ENCODE results near the gene VPS9D1. TPM values are rescaled to one million over a fixed set of nuclear protein-coding genes. Genes with fewer than 3 reads are reported as not detected.
A peak's percentile ranks its signal among the peaks of the same experiment; 100 is the strongest.

VPS9D1 gene
- total RNA-seq, 1 experiment from 2014 or later, result 4.2 TPM

DNA sequence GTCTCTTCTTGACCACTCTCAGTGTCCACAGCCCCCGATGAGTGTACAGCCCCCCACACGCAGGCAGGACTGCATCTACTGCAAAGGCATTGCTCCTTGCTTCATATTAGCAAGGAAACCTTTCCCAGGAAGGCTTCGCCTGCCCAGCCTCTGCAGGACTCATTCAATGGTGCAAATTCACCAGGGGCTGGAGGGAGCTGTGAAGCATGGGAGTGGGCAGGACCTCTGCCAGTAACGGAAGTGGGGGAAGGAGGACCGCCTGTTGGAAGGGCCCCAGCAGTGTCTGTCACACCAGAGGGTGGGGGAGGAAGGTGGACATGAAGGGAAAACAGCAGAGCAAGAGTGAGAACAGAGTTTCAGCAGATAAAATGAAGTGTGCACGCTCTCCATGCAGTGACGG, 60.6 kb downstream of the VPS9D1 start:
- TF ChIP-seq, protein P1, sequence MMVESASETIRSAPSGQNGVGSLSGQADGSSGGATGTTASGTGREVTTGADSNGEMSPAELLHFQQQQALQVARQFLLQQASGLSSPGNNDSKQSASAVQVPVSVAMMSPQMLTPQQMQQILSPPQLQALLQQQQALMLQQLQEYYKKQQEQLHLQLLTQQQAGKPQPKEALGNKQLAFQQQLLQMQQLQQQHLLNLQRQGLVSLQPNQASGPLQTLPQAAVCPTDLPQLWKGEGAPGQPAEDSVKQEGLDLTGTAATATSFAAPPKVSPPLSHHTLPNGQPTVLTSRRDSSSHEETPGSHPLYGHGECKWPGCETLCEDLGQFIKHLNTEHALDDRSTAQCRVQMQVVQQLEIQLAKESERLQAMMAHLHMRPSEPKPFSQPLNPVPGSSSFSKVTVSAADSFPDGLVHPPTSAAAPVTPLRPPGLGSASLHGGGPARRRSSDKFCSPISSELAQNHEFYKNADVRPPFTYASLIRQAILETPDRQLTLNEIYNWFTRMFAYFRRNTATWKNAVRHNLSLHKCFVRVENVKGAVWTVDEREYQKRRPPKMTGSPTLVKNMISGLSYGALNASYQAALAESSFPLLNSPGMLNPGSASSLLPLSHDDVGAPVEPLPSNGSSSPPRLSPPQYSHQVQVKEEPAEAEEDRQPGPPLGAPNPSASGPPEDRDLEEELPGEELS (CRISPR knock-in tag; IDR thresholded peaks at IDR 0.05), result no peak
- no peak for TF ChIP-seq SP1 (CRISPR knock-in tag; conservative IDR thresholded peaks at IDR 0.05)
- TF ChIP-seq, protein P2, sequence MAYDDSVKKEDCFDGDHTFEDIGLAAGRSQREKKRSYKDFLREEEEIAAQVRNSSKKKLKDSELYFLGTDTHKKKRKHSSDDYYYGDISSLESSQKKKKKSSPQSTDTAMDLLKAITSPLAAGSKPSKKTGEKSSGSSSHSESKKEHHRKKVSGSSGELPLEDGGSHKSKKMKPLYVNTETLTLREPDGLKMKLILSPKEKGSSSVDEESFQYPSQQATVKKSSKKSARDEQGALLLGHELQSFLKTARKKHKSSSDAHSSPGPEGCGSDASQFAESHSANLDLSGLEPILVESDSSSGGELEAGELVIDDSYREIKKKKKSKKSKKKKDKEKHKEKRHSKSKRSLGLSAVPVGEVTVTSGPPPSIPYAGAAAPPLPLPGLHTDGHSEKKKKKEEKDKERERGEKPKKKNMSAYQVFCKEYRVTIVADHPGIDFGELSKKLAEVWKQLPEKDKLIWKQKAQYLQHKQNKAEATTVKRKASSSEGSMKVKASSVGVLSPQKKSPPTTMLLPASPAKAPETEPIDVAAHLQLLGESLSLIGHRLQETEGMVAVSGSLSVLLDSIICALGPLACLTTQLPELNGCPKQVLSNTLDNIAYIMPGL (CRISPR knock-in tag; IDR thresholded peaks at IDR 0.05), result no peak
- TF ChIP-seq ZBTB21 (CRISPR knock-in tag; IDR thresholded peaks at IDR 0.05; ENCODE audit: borderline replicate concordance), result no peak
- no peak for TF ChIP-seq HMGA2 (CRISPR knock-in tag; IDR thresholded peaks at IDR 0.05)
- no peak for TF ChIP-seq ZNF396 (CRISPR knock-in tag; IDR thresholded peaks at IDR 0.05; ENCODE audit: borderline replicate concordance)
- no peak for TF ChIP-seq ESRRA (CRISPR knock-in tag; IDR thresholded peaks at IDR 0.05; ENCODE audit: borderline replicate concordance)
- no peak for DNase-seq (ENCODE audit: low spot score)
- Mint-ChIP-seq H3K36me3 (peaks cover 60% of the 10 kb centered on the region), H3K9me3 (peaks cover 21% of the 10 kb centered on the region), H3K27ac (no peak overlapping the region), H3K4me3 (no peak overlapping the region; the same call in 1 of the 2 replicates), H3K4me1 (peaks cover 6% of the 10 kb centered on the region), H3K27me3 (ENCODE audit: low read depth) (no peaks in the 10 kb centered on the region)
- POLR2A ChIA-PET, result no interaction called here
- no peak for ATAC-seq
- CTCF ChIA-PET, result no interaction called here

DNA sequence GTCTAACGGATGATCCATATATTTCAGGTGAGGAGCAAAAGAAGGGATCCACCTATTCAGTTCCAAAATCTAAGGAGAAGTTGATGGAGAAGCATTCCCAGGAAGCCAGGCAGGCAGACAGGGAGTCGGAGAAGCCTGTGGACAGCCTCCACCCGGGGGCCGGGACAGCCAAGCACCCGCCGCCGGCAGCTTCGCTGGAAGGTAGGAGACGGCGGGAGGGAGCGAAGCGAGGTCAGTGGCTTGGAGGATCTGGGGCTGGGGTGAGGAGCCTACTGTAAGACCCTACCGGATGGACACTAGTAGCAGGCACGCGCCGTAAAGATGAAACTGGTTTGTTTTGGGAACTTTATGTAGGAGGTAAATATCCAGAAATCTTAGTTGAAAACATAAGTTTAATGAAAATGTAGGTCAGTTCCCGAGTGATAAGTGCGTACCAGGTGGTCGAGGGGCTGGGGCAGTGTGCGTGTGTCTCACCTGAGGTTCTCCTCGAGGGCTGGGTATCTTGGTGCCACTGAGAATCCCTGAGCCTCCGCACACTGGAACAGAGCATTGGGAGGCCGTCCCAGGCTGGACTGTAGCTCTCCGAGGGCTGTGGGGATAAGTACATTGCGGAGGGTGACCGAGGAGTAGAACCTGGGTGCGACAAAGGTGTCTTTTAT, 62.3 kb downstream of the VPS9D1 start:
- CTCF ChIA-PET, result interaction anchor here (0.6 to 1.5 kb wide), 6 partner anchors 13 to 101 kb away, joined by 3 to 5 read pairs (median 4); no protein-coding TSS in a partner anchor
- no peak overlapping the region for H3K27ac Mint-ChIP-seq
- ATAC-seq (peak; percentile 27), DNase-seq (ENCODE audit: low spot score) (no peak)
- no peaks in the 10 kb centered on the region for H3K27me3 Mint-ChIP-seq (ENCODE audit: low read depth)
- H3K9me3 Mint-ChIP-seq, result peaks cover 12% of the 10 kb centered on the region
- TF ChIP-seq MXD4 (CRISPR knock-in tag; IDR thresholded peaks at IDR 0.05; ENCODE audit: borderline replicate concordance) (no peak), ZNF232 (CRISPR knock-in tag; IDR thresholded peaks at IDR 0.05) (0 out of 2 replicates have a peak, but pooled peaks have one; percentile 9)
- peaks cover 6% of the 10 kb centered on the region for H3K4me1 Mint-ChIP-seq
- H3K4me3 Mint-ChIP-seq, result peak overlapping the region; percentile 86
- POLR2A ChIA-PET, result interaction anchor here (1.0 kb wide), 1 partner anchor 53 kb away, joined by 3 read pairs; no protein-coding TSS in a partner anchor
- H3K36me3 Mint-ChIP-seq, result peaks cover 44% of the 10 kb centered on the region

DNA sequence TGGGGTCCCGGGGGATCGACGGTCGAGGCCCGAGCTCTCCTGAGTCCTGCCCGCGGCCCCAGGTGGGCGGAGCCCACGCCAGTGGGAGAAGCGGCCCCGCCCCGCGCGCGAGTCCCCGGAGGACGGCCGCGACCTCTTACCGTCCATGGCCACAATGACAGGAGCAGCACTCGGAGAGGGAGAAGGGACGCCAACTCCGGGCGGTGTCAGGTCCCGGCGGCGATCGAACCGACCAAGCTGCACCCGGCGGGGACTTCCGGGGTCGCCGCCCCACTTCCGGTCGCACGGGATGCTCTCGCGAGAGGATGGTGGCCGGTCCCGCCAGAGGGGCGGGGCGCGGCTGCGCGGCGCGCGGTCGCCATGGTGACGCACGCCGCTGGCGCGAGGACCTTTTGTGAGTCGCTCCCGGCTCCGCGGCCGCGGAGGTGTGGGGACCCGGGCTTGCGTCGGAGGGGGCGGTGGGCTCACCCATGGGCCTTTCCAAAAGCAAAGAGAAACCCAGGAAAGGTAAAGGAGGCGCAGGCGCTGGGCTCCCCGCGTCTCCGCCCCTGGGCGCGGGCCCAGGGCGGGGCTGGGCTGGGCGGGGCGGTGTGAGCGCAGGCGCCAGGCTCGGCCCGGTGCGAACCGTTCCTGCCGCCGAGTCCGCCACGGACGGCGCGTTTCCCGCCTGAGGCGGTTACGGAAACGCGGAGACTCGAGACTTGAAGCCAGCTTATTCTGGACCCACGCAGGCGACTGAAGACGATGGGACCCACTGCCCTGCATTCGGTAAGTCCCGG, 63.1 kb downstream of the VPS9D1 start, which contains the start of the genes CHMP1A and SPATA33:
Gene CHMP1A (minus strand): TSS at position 267 of the 779 bp plus-strand sequence. CDS start 120 bp downstream, at position 147.
Gene SPATA33 (plus strand): TSS at position 395 of the 779 bp plus-strand sequence. CDS start 76 bp downstream, at position 471.
- Mint-ChIP-seq H3K27me3 (ENCODE audit: low read depth) (no peaks in the 10 kb centered on the region), H3K9me3 (peaks cover 12% of the 10 kb centered on the region), H3K4me1 (peaks cover 6% of the 10 kb centered on the region), H3K27ac (peak within 1 kb of the TSS; percentile 32; the same call in 1 of the 2 replicates), H3K36me3 (peaks cover 37% of the 10 kb centered on the region), H3K4me3 (peak within 1 kb of the TSS; percentile 86)
- POLR2A ChIA-PET, result interaction anchor here (1.0 kb wide), 2 partner anchors 42 to 52 kb away, joined by 3 read pairs; no protein-coding TSS in a partner anchor
- DNase-seq (ENCODE audit: low spot score), result peak; percentile 89
- ATAC-seq, result peak; percentile 91
- CTCF ChIA-PET, result interaction anchor here (1.1 to 1.5 kb wide), 5 partner anchors 42 to 100 kb away, joined by 3 to 6 read pairs (median 4); no protein-coding TSS in a partner anchor
- TF ChIP-seq, protein P3, sequence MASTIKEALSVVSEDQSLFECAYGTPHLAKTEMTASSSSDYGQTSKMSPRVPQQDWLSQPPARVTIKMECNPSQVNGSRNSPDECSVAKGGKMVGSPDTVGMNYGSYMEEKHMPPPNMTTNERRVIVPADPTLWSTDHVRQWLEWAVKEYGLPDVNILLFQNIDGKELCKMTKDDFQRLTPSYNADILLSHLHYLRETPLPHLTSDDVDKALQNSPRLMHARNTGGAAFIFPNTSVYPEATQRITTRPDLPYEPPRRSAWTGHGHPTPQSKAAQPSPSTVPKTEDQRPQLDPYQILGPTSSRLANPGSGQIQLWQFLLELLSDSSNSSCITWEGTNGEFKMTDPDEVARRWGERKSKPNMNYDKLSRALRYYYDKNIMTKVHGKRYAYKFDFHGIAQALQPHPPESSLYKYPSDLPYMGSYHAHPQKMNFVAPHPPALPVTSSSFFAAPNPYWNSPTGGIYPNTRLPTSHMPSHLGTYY (CRISPR knock-in tag; IDR thresholded peaks at IDR 0.05), result no peak
- no peak for TF ChIP-seq ZNF396 (CRISPR knock-in tag; IDR thresholded peaks at IDR 0.05; ENCODE audit: borderline replicate concordance)
- peak; percentile 77; the same call in 1 of the 2 replicates for TF ChIP-seq JUN (CRISPR knock-in tag; IDR thresholded peaks at IDR 0.05)
- TF ChIP-seq, protein P4, sequence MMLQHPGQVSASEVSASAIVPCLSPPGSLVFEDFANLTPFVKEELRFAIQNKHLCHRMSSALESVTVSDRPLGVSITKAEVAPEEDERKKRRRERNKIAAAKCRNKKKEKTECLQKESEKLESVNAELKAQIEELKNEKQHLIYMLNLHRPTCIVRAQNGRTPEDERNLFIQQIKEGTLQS (CRISPR knock-in tag; conservative IDR thresholded peaks at IDR 0.05), result no peak
- no peak for TF ChIP-seq FOXJ3 (CRISPR knock-in tag; IDR thresholded peaks at IDR 0.05; ENCODE audit: borderline replicate concordance)
- no peak for TF ChIP-seq ATF1 (CRISPR knock-in tag; IDR thresholded peaks at IDR 0.05)
- TF ChIP-seq, protein P5, sequence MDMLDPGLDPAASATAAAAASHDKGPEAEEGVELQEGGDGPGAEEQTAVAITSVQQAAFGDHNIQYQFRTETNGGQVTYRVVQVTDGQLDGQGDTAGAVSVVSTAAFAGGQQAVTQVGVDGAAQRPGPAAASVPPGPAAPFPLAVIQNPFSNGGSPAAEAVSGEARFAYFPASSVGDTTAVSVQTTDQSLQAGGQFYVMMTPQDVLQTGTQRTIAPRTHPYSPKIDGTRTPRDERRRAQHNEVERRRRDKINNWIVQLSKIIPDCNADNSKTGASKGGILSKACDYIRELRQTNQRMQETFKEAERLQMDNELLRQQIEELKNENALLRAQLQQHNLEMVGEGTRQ (CRISPR knock-in tag; IDR thresholded peaks at IDR 0.05), result no peak
- 0 out of 2 replicates have a peak, but pooled peaks have one; percentile 9 for TF ChIP-seq ZNF232 (CRISPR knock-in tag; IDR thresholded peaks at IDR 0.05)
- TF ChIP-seq ZNF423 (CRISPR knock-in tag; IDR thresholded peaks at IDR 0.05), result no peak
- TF ChIP-seq NFE2L1 (CRISPR knock-in tag; IDR thresholded peaks at IDR 0.05), result no peak
- TF ChIP-seq, protein P6, sequence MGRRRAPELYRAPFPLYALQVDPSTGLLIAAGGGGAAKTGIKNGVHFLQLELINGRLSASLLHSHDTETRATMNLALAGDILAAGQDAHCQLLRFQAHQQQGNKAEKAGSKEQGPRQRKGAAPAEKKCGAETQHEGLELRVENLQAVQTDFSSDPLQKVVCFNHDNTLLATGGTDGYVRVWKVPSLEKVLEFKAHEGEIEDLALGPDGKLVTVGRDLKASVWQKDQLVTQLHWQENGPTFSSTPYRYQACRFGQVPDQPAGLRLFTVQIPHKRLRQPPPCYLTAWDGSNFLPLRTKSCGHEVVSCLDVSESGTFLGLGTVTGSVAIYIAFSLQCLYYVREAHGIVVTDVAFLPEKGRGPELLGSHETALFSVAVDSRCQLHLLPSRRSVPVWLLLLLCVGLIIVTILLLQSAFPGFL (CRISPR knock-in tag; IDR thresholded peaks at IDR 0.05; ENCODE audit: borderline replicate concordance), result no peak

Measured in WTC11 (cell line).